Vagina (tissue), 2 donors: Measurements from ENCODE around the gene HSPBP1.

ENCODE experiments used
- POLR2A ChIP-seq, 2 donors: fragments of 450-650 bp; IDR thresholded peaks; one replicate each; pipeline ENCODE4 v1.6.1; 2017; ENCODE audit warnings: antibody characterized with exemption in 2 of 2, mild to moderate bottlenecking in 2 of 2, moderate library complexity in 2 of 2
- POLR2AphosphoS5 ChIP-seq, 2 donors: sonication (generic); formaldehyde crosslinking; IDR thresholded peaks; one replicate each; pipeline ENCODE4 v1.9.0; 2017; ENCODE audit warnings: antibody characterized with exemption in 2 of 2, mild to moderate bottlenecking in 2 of 2, low read depth in 1 of 2; ENCODE audit not compliant: insufficient read depth in 1 of 2

DNA sequence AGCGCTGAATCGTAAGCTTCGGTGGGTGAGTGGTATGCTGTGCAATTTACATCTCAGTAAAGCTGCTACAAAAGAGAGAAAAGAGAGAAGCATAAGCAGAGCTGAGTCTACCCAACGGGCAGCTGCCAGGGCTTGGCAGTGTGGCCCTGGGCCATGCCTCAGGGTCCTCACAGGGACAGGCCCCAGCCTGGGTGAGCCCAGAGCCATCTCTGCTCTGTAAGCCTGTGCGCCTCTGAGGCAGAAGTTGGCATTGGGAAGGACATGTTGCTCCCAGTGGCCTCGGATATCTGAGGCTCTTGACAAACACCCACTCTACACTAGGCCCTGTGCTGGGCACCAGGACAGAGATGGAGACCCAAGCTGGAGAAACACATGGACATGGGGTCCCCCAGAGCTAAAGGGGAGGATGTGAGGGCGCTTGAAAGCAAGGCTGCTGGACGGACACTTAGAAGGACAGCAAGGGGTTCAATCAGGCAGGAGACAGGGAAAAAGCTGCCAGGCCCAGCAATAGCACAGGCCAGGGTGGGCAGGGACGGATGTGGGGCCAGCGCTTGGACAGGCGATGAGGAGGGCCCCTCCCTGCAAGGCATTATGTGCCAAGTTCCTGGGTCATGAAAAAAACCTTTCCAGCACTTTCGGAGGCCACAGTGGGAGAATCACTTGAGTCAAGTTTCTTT lies 35.8 kb downstream of the HSPBP1 start:
- no peak for TF ChIP-seq POLR2AphosphoS5 (IDR thresholded peaks at IDR 0.05; ENCODE audit: insufficient read depth in 1 of 2, low read depth in 1 of 2)
- TF ChIP-seq POLR2A (IDR thresholded peaks at IDR 0.05), result no peak
